OCI-LY7 (cell line): ENCODE measurements around the gene RPL35. TPM values are rescaled to one million over a fixed set of nuclear protein-coding genes. Genes with fewer than 3 reads are reported as not detected.
"Not testable (repeated sequence)": the region's sequence is repeated elsewhere in the genome, so short reads cannot be mapped to it uniquely, and the experiment has no call there.

ENCODE experiments used
- BruUV-seq: library from RNA; stranded (reverse); fragments of 400-500 nt; replicated peaks from 2 replicates; lab custom pipeline; 2021; lab: Mats Ljungman, UMichigan
- CTCF ChIA-PET: fragments of 300-600 bp; sonication (Branson Sonifier 250); formaldehyde crosslinking; loops from one replicate; lab custom pipeline; 2022; ENCODE audit warnings: antibody characterized with exemption; ENCODE audit not compliant: unreplicated experiment; lab: Charles Lee
- POLR2A ChIA-PET: fragments of 300-600 bp; sonication (Branson Sonifier 250); formaldehyde crosslinking; loops from one replicate; lab custom pipeline; 2022; ENCODE audit warnings: antibody characterized with exemption; lab: Charles Lee
- DNase-seq: peaks from one replicate; pipeline ENCODE4 v3.0.0-alpha.2; 2015; ENCODE audit warnings: low spot score
- H2AFZ ChIP-seq: fragments of 200-600 bp; sonication (generic), shearing (Covaris generic); 2 replicates; pipeline ENCODE4 v1.6.1; 2014; ENCODE audit warnings: mild to moderate bottlenecking, antibody characterized with exemption, low read length, moderate library complexity
- H3K27ac ChIP-seq: fragments of 200-600 bp; sonication (generic); 2 replicates; pipeline ENCODE4 v1.5.1; 2014; ENCODE audit warnings: mixed run types, low read depth, mild to moderate bottlenecking, moderate library complexity, low read length, inconsistent platforms; ENCODE audit not compliant: poor library complexity, severe bottlenecking
- H3K36me3 ChIP-seq: fragments of 200-600 bp; sonication (generic); 2 replicates; pipeline ENCODE4 v1.6.1; 2014; ENCODE audit warnings: mild to moderate bottlenecking, antibody characterized with exemption, low read length, moderate library complexity, mixed read lengths; ENCODE audit not compliant: insufficient read depth
- H3K4me1 ChIP-seq: fragments of 200-600 bp; sonication (generic); 2 replicates; pipeline ENCODE4 v1.5.1; 2014; ENCODE audit warnings: mild to moderate bottlenecking, low read length; ENCODE audit not compliant: insufficient read depth, poor library complexity, severe bottlenecking
- H3K4me2 ChIP-seq: fragments of 200-600 bp; sonication (generic); 2 replicates; pipeline ENCODE4 v1.6.1; 2014; ENCODE audit warnings: mild to moderate bottlenecking, low read length
- H3K4me3 ChIP-seq: fragments of 200-600 bp; sonication (generic); 2 replicates; pipeline ENCODE4 v1.5.1; 2014; ENCODE audit warnings: mild to moderate bottlenecking, low read depth, low read length; ENCODE audit not compliant: poor library complexity, severe bottlenecking
- H3K79me2 ChIP-seq: fragments of 200-600 bp; sonication (generic); 2 replicates; pipeline ENCODE4 v1.6.1; 2016; ENCODE audit warnings: low read depth, mild to moderate bottlenecking, low read length, moderate library complexity, mixed read lengths; ENCODE audit not compliant: insufficient read depth
- H3K9me2 ChIP-seq: fragments of 200-600 bp; sonication (generic); 2 replicates; pipeline ENCODE4 v1.6.1; 2016; ENCODE audit warnings: mild to moderate bottlenecking, low read length, mixed read lengths; ENCODE audit not compliant: insufficient read depth
- H3K9me3 ChIP-seq: fragments of 200-600 bp; sonication (generic); 2 replicates; pipeline ENCODE4 v1.6.1; 2014; ENCODE audit warnings: mild to moderate bottlenecking, mixed run types, low read length, mixed read lengths
- H4K20me1 ChIP-seq: fragments of 200-600 bp; sonication (generic); 2 replicates; pipeline ENCODE4 v1.6.1; 2014; ENCODE audit warnings: mild to moderate bottlenecking, antibody characterized with exemption, low read length, moderate library complexity, mixed read lengths; ENCODE audit not compliant: insufficient read depth
- CTCF ChIP-seq: fragments of 200-600 bp; sonication (generic); conservative IDR thresholded peaks from 2 replicates; pipeline ENCODE4 v1.5.1; 2014; ENCODE audit warnings: mild to moderate bottlenecking, antibody characterized with exemption, low read length, moderate library complexity, mixed read lengths
- EZH2phosphoT487 ChIP-seq: fragments of 200-600 bp; sonication (generic); IDR thresholded peaks from 2 replicates; pipeline ENCODE4 v1.6.1; 2018; ENCODE audit warnings: low read depth, borderline replicate concordance, mild to moderate bottlenecking, mixed run types, antibody characterized with exemption, low read length, moderate library complexity, mixed read lengths
- intact Hi-C: fragments of 100-400 bp; cut with micrococcal nuclease; formaldehyde crosslinking; loops from one replicate; pipeline ENCODE4 v1.10.0; 2022; ENCODE audit not compliant: unreplicated experiment
- total RNA-seq, 2 experiments: library from RNA; depleted of rRNA in 1 of 2; stranded (reverse); fragments of >200 nt in 1 of 2; shearing (Covaris generic) in 1 of 2; gene quantifications; 2 replicates each; pipeline ENCODE4 v1.2.3, GENCODE V29; 2014 to 2022

The RPL35 gene
- total RNA-seq, 2 experiments from 2014 or later = 1,713 to 6,190 TPM

GRCh38 chr9:124852121-124852828, 9.5 kb downstream of the RPL35 start:
- H3K4me3 ChIP-seq = no peak overlapping the region

GRCh38 chr9:124849801-124850200, 12.0 kb downstream of the RPL35 start:
- H3K9me2 ChIP-seq = no peaks in the 10 kb centered on the region
- ChIA-PET CTCF (no interaction called here), POLR2A (no interaction called here)
- H3K36me3 ChIP-seq = no peaks in the 10 kb centered on the region
- no TSS peak for BruUV-seq
- no peak for TF ChIP-seq EZH2phosphoT487
- no peak for TF ChIP-seq CTCF
- H3K79me2 ChIP-seq = no peaks in the 10 kb centered on the region
- peaks cover 11% of the 10 kb centered on the region for H3K4me1 ChIP-seq
- no peaks in the 10 kb centered on the region for H4K20me1 ChIP-seq
- no peak overlapping the region for H3K27ac ChIP-seq
- no peak overlapping the region for H3K4me3 ChIP-seq
- no peaks in the 10 kb centered on the region for H3K9me3 ChIP-seq
- H3K4me2 ChIP-seq = no peak overlapping the region
- DNase-seq = no peak
- H2AFZ ChIP-seq = no peak overlapping the region
- intact Hi-C loops = loop anchor here (5.0 to 10.0 kb wide), 2 partner anchors 138 to 525 kb away; no protein-coding TSS in a partner anchor

More at GRCh38 chr9:124852121-124852828, 9.5 kb downstream of the RPL35 start:
- DNase-seq = no peak
- no peaks in the 10 kb centered on the region for H4K20me1 ChIP-seq
- TF ChIP-seq CTCF = no peak
- no peak overlapping the region for H3K27ac ChIP-seq
- intact Hi-C loops = loop anchor here (5.0 to 10.0 kb wide), 2 partner anchors 140 to 523 kb away; no protein-coding TSS in a partner anchor
- POLR2A ChIA-PET = interaction anchor here (2.3 kb wide), 1 partner anchor 75 kb away, joined by 6 read pairs; the partner anchor contains the start of gene OLFML2A
- CTCF ChIA-PET = interaction anchor here (1.4 kb wide), 1 partner anchor 85 kb away, joined by 3 read pairs; no protein-coding TSS in a partner anchor
- peak overlapping the region; percentile 9; the same call in 1 of the 2 replicates for H2AFZ ChIP-seq
- H3K9me3 ChIP-seq = no peaks in the 10 kb centered on the region
- no peaks in the 10 kb centered on the region for H3K9me2 ChIP-seq
- no peaks in the 10 kb centered on the region for H3K79me2 ChIP-seq
- peak overlapping the region; percentile 72 for H3K4me2 ChIP-seq
- BruUV-seq = no TSS peak
- peaks cover 11% of the 10 kb centered on the region for H3K4me1 ChIP-seq
- H3K36me3 ChIP-seq = peaks cover 13% of the 10 kb centered on the region

GRCh38 chr9:124846969-124847368, 14.8 kb downstream of the RPL35 start:
- Histone ChIP-seq H3K4me2 (no peak overlapping the region), H4K20me1 (no peaks in the 10 kb centered on the region), H3K79me2 (no peaks in the 10 kb centered on the region), H3K27ac (no peak overlapping the region), H3K9me2 (no peaks in the 10 kb centered on the region), H3K4me3 (no peak overlapping the region), H2AFZ (no peak overlapping the region), H3K36me3 (no peaks in the 10 kb centered on the region), H3K4me1 (no peaks in the 10 kb centered on the region), H3K9me3 (no peaks in the 10 kb centered on the region)
- DNase-seq = no peak
- ChIA-PET POLR2A (interaction anchor here (0.8 kb wide), 1 partner anchor 72 kb away, joined by 3 read pairs; no protein-coding TSS in a partner anchor), CTCF (interaction anchor here (0.9 kb wide), 1 partner anchor 76 kb away, joined by 3 read pairs; the partner anchor contains the start of gene NR6A1)
- no TSS peak for BruUV-seq
- intact Hi-C loops = no loop called here
- TF ChIP-seq EZH2phosphoT487 (no peak), CTCF (no peak)

GRCh38 chr9:124846467-124846866, 15.3 kb downstream of the RPL35 start:
- BruUV-seq, H3K4me2 ChIP-seq: not testable (repeated sequence)
- POLR2A ChIA-PET = interaction anchor here (0.8 kb wide), 1 partner anchor 71 kb away, joined by 3 read pairs; no protein-coding TSS in a partner anchor

More at GRCh38 chr9:124846467-124846866, 15.3 kb downstream of the RPL35 start:
- H2AFZ ChIP-seq, H3K9me2 ChIP-seq, H3K4me3 ChIP-seq, H3K36me3 ChIP-seq, intact Hi-C loops, H3K9me3 ChIP-seq, CTCF ChIA-PET, H3K79me2 ChIP-seq, H4K20me1 ChIP-seq, H3K4me1 ChIP-seq, H3K27ac ChIP-seq, DNase-seq: not testable (repeated sequence)
